Keratinocyte (primary cell): Measurements from ENCODE around the gene SIX5. TPM values are rescaled to one million over a fixed set of nuclear protein-coding genes. Genes with fewer than 3 reads are reported as not detected.

Source experiments
- DNase-seq: peaks from one replicate; pipeline ENCODE4 v3.0.0-alpha.2; 2011; ENCODE audit warnings: low read depth, missing footprints, low spot score
- FAIRE-seq: peaks from 2 replicates; lab custom pipeline; 2011; peaks lifted over from hg19 to GRCh38; lab: Jason Lieb, UNC
- H2AFZ ChIP-seq: 2 replicates; pipeline ENCODE4 v1.6.0; 2012; ENCODE audit warnings: low read length, control low read depth, inconsistent platforms; ENCODE audit not compliant: control insufficient read depth
- H3K27ac ChIP-seq: 2 replicates; pipeline ENCODE4 v1.5.1; 2011; ENCODE audit warnings: low read length; ENCODE audit not compliant: control insufficient read depth, insufficient read depth
- H3K27me3 ChIP-seq: 3 replicates; pipeline ENCODE4 v1.6.0; 2011; ENCODE audit warnings: low read length; ENCODE audit not compliant: control insufficient read depth, insufficient read depth; ENCODE audit errors: extremely low read depth
- H3K36me3 ChIP-seq, 2 experiments: 2 replicates in 1 of 2; 3 replicates in 1 of 2; pipeline ENCODE4 v1.5.1; 2011; ENCODE audit warnings: low read length in 2 of 2, mild to moderate bottlenecking in 1 of 2; ENCODE audit not compliant: control insufficient read depth in 2 of 2, insufficient read depth in 2 of 2; ENCODE audit errors: extremely low read depth in 1 of 2
- H3K4me1 ChIP-seq: 3 replicates; pipeline ENCODE4 v1.5.1; 2011; ENCODE audit warnings: low read length; ENCODE audit not compliant: control insufficient read depth, insufficient read depth; ENCODE audit errors: extremely low read depth
- H3K4me2 ChIP-seq: 3 replicates; pipeline ENCODE4 v1.6.0; 2011; ENCODE audit warnings: low read depth, low read length; ENCODE audit not compliant: control insufficient read depth, insufficient read depth; ENCODE audit errors: extremely low read depth
- H3K4me3 ChIP-seq, 3 experiments: fragments of 200-600 bp in 1 of 3; sonication (generic) in 1 of 3; 2 replicates in 2 of 3; 3 replicates in 1 of 3; pipeline ENCODE4 v1.5.1; 2011 to 2016; ENCODE audit warnings: low read length in 3 of 3, mild to moderate bottlenecking in 3 of 3, control low read depth in 2 of 3, inconsistent platforms in 1 of 3, low read depth in 1 of 3, mixed read lengths in 1 of 3, mixed run types in 1 of 3, moderate library complexity in 1 of 3; ENCODE audit not compliant: control insufficient read depth in 2 of 3, insufficient read depth in 2 of 3; ENCODE audit errors: extremely low read depth in 1 of 3
- H3K79me2 ChIP-seq: 2 replicates; pipeline ENCODE4 v1.6.0; 2012; ENCODE audit warnings: low read length; ENCODE audit not compliant: control insufficient read depth, insufficient read depth
- H3K9ac ChIP-seq: 3 replicates; pipeline ENCODE4 v1.6.0; 2011; ENCODE audit warnings: low read length; ENCODE audit not compliant: control insufficient read depth, insufficient read depth; ENCODE audit errors: extremely low read depth
- H3K9me1 ChIP-seq: 3 replicates; pipeline ENCODE4 v1.6.0; 2011; ENCODE audit warnings: low read length; ENCODE audit not compliant: control insufficient read depth, insufficient read depth; ENCODE audit errors: extremely low read depth
- H3K9me3 ChIP-seq: 2 replicates; pipeline ENCODE4 v1.5.1; 2012; ENCODE audit warnings: low read depth, low read length; ENCODE audit not compliant: control insufficient read depth
- H4K20me1 ChIP-seq: 3 replicates; pipeline ENCODE4 v1.6.0; 2011; ENCODE audit warnings: low read length; ENCODE audit not compliant: control insufficient read depth, insufficient read depth; ENCODE audit errors: extremely low read depth
- CTCF ChIP-seq, 3 experiments: IDR thresholded peaks in 1 of 3; conservative IDR thresholded peaks in 1 of 3; optimal IDR thresholded peaks in 1 of 3; 2 replicates in 2 of 3; 3 replicates in 1 of 3; pipeline versions ENCODE3 to v1.5.1; 2011; ENCODE audit warnings: low read length in 3 of 3, mild to moderate bottlenecking in 3 of 3, moderate library complexity in 2 of 3, control low read depth in 1 of 3, inconsistent platforms in 1 of 3; ENCODE audit not compliant: insufficient read depth in 2 of 3; ENCODE audit errors: extremely low read depth in 1 of 3
- EZH2 ChIP-seq: IDR thresholded peaks from one replicate; pipeline ENCODE4 v1.6.1; 2012; ENCODE audit warnings: inconsistent platforms, mild to moderate bottlenecking, low read length, moderate library complexity
- dilution Hi-C: fragments of 300-500 bp; cut with MboI; formaldehyde crosslinking; loops from one replicate; pipeline ENCODE4 v1.7.0; 2020; ENCODE audit warnings: low sequenced_read_pairs; ENCODE audit not compliant: extremely low pct_ligation_motif_present
- polyA plus RNA-seq, 5 experiments: library from polyadenylated mRNA; depleted of rRNA in 3 of 5; stranded (reverse) in 3 of 5; stranded (forward) in 1 of 5; unstranded in 1 of 5; fragments of >200 nt; gene quantifications; 1 replicate in 1 of 5; 2 replicates in 3 of 5; 3 replicates in 1 of 5; pipeline versions ENCODE4 v1.2.1 to v1.2.3, GENCODE V29; 2011 to 2012; ENCODE audit warnings: missing spikeins in 2 of 5, low read depth in 1 of 5, low replicate concordance in 1 of 5

The SIX5 gene
- polyA plus RNA-seq, 1 donor (not counting 4 experiments of a cell fraction or from before 2014, with no cell fraction given) = 1.3 TPM

- Histone ChIP-seq H3K4me1 (no peaks in the 10 kb centered on the region), H3K79me2 (no peaks in the 10 kb centered on the region), H3K9me3 (no peaks in the 10 kb centered on the region), H3K9me1 (no peaks in the 10 kb centered on the region), H3K9ac (no peak overlapping the region), H3K36me3 (no peaks in the 10 kb centered on the region), H3K4me3 (no peak overlapping the region), H3K4me2 (no peak overlapping the region), H3K27ac (no peak overlapping the region), H3K27me3 (no peaks in the 10 kb centered on the region), H2AFZ (no peak overlapping the region), H4K20me1 (no peaks in the 10 kb centered on the region)
- DNase-seq (no peak), FAIRE-seq (no peak)
- dilution Hi-C loops = no loop called here
- TF ChIP-seq CTCF (optimal IDR thresholded peaks at IDR 0.05 in 1 of 3, IDR thresholded peaks at IDR 0.05 in 1 of 3, conservative IDR thresholded peaks at IDR 0.05 in 1 of 3; ENCODE audit: extremely low read depth in 1 of 3, insufficient read depth in 2 of 3, low read length in 3 of 3) (no peak), EZH2 (no peak)
These were observed 10.1 kb downstream of the SIX5 start for GRCh38 chr19:45758921-45759320.

GRCh38 chr19:45757695-45758094 is 11.4 kb downstream of the SIX5 start:
- Histone ChIP-seq H3K9ac (no peak overlapping the region), H3K9me1 (no peaks in the 10 kb centered on the region), H3K27ac (no peak overlapping the region), H3K36me3 (no peaks in the 10 kb centered on the region), H4K20me1 (no peaks in the 10 kb centered on the region), H3K79me2 (no peaks in the 10 kb centered on the region), H3K4me1 (peaks cover 7% of the 10 kb centered on the region), H2AFZ (no peak overlapping the region), H3K4me3 (no peak overlapping the region), H3K9me3 (no peaks in the 10 kb centered on the region), H3K4me2 (no peak overlapping the region), H3K27me3 (no peaks in the 10 kb centered on the region)
- DNase-seq (no peak), FAIRE-seq (no peak)
- TF ChIP-seq CTCF (optimal IDR thresholded peaks at IDR 0.05 in 1 of 3, IDR thresholded peaks at IDR 0.05 in 1 of 3, conservative IDR thresholded peaks at IDR 0.05 in 1 of 3; ENCODE audit: extremely low read depth in 1 of 3, insufficient read depth in 2 of 3, low read length in 3 of 3) = no peak
- dilution Hi-C loops = no loop called here
